Stimulated activated CD8-positive, alpha-beta memory T cell treated with anti-CD3 and anti-CD28 coated beads, Interleukin-4, amount 100 ng/mL, for 4 hours (primary cell): Measurements from ENCODE around the gene ZDHHC24.

Experiments
- DNase-seq, 2 donors: peaks; one replicate each; pipeline ENCODE4 v3.0.0-alpha.2; 2020; ENCODE audit warnings: low read depth in 2 of 2, low spot score in 1 of 2

The ZDHHC24 gene

DNA sequence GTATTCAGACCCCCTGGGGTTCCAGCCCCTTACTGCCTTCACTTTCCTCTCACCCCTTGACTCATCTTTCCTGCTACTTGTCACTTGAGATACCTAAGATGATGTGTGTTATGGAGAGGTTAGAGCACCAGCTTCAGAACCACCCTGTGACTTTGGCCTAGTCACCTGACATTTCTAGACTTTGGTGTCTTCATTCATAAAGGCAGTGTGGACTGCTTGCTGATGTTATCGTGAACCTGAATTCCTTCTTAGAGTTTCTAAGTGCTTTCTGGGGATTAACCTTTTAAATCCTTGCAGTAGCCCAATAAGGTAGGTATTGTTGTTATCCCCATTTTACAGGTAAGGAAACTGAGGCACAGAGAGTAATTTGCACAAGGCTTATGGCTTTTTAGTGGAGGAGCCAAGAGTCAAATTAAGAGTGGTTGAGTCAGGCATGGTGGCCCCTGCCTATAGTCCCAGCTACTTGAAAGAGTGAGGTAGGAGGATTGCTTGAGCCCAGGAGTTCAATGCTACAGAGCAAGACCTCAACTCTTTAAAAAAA lies 40.5 kb downstream of the ZDHHC24 start:
- no peak for DNase-seq

GRCh38 chr11:66498506-66498905 lies 47.3 kb downstream of the ZDHHC24 start:
- DNase-seq: no peak

DNA sequence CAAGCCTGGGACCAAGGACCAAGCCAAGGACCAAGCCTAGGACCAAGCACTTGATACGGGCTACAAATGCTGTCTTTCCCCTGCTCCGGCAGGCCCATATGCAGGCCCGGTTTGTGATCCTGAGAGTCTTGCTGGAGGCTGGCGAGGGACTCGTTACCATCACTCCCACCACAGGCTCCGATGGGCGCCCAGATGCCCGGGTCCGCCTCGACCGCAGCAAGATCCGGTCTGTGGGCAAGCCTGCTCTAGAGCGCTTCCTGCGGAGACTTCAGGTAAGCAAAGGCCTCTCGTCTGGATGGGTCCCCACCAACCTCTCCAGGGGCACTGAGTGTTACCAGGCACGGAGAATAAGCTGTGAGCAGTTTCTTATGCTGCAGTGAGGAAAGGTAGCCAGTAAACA lies 48.6 kb downstream of the ZDHHC24 start:
- no peak for DNase-seq

DNA sequence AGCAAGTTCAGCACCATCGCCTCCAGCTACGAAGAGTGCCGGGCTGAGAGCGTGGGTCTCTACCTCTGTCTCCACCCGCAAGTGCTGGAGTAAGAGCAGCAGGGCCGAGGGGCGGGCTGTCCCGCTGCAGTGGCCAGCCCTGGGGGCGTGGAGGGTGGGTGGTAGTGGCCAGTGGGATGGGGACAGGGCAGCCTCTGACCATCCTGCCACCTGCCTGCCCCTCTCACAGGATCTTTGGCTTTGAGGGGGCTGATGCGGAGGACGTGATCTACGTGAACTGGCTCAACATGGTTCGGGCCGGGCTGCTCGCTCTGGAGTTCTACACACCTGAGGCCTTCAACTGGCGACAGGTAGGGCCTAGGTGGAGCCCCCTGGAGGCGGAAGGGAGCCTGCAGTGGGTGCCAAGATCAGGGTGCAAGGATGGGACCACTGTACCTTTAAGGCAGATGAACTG lies 50.4 kb downstream of the ZDHHC24 start:
- DNase-seq: no peak

DNA sequence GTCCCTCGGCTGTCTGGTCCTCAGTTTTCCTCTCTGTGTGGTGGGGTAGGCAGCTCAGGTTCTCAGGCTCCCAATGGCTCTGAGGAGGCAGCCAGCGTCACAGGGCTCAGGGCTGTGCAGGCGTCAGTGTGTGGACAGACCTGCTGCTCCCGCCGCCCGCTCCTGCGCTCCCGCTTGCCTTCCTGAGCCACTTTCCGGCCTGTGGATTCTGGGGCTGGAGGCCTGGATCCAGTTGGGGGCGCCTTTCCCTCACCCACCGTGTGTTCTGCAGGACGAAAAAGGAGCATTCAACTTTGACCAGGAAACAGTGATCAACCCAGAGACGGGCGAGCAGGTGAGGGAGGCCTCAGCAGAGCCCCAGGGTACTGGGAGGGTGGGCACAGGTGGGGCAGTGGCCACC lies 50.9 kb downstream of the ZDHHC24 start:
- no peak for DNase-seq

- no peak for DNase-seq
Measured at GRCh38 chr11:66494458-66494857, 51.4 kb downstream of the ZDHHC24 start.

DNA sequence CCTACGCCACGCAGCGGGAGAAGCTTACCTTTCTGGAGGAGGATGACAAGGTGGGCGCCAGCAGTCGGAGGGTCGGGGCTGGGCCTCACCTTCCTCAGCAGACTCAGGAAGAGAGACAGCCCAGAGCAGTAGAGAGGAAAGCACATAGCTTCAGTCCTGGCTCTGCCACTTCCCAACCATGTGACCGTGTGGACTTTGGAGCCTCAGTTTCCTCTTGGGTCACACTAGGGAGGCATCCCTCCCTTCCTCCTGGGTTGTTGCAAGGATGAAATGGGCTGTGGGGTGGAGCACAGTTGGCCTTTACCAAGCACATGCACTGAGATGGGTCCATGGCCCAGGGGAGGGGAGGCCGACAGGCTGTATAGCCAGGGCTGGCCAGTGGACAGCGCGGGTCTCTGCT lies 52.7 kb downstream of the ZDHHC24 start:
- no peak for DNase-seq

GRCh38 chr11:66492161-66492865 lies 53.5 kb downstream of the ZDHHC24 start:
- no peak for DNase-seq

- DNase-seq: no peak
Measured at GRCh38 chr11:66491315-66491935, 54.4 kb downstream of the ZDHHC24 start.

DNA sequence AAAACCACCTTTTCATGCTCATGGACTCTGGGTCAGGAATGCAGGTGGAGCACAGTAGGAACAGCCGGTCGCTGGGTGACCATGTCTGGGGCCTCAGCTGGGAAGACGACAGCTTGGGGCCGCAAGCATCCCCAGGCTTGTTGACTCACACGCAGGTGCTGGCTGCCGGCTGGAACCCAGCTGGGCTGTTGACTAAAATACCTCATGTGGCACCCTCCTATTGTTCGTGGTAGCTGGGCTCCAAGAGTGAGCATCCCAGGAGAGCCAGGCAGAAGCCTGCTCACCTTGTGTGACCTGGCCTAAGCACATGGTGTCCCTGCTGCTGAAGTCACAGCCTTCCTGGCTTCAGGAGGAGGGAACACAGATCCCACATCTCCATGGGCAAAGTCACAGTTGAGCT lies 56.2 kb downstream of the ZDHHC24 start:
- DNase-seq: no peak

GRCh38 chr11:66488957-66489356 lies 56.9 kb downstream of the ZDHHC24 start:
- DNase-seq: no peak

- DNase-seq: no peak
Measured at GRCh38 chr11:66484806-66485380, 61.0 kb downstream of the ZDHHC24 start.

- DNase-seq: peak; percentile 84 to 90
Measured at GRCh38 chr11:66480117-66480938, 65.5 kb downstream of the ZDHHC24 start, which contains the start of gene DPP3. TSS of gene DPP3 (plus strand) at chr11:66480434. CDS start at chr11:66482201, 1,767 bp downstream.

GRCh38 chr11:66479394-66480116 lies 66.3 kb downstream of the ZDHHC24 start:
- no peak for DNase-seq

- peak in 1 of 2 donors; percentile 9 for DNase-seq
Measured at GRCh38 chr11:66478729-66479393, 67.0 kb downstream of the ZDHHC24 start.

- DNase-seq: no peak
Measured at GRCh38 chr11:66477263-66478201, 68.3 kb downstream of the ZDHHC24 start.

DNA sequence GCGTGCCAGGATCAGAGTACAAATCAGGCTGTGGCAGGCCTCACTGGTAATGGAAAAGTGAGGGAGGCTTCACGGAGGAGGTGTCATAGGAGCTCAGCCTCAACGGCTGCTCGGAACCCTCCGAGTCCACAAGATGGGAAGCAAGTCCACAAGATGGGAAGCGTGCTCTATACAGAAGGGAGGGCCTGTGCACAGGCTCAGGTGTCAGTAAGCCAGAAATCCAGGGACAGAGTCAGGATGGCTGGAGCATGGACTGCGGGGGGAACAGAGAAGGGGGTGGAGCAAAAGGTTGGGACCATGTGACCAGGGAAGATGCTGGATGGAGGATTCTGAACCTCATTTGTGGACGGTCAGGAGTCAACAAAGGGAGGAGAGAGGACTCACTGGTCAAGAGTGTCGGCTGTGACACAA lies 69.0 kb downstream of the ZDHHC24 start:
- DNase-seq: no peak

DNA sequence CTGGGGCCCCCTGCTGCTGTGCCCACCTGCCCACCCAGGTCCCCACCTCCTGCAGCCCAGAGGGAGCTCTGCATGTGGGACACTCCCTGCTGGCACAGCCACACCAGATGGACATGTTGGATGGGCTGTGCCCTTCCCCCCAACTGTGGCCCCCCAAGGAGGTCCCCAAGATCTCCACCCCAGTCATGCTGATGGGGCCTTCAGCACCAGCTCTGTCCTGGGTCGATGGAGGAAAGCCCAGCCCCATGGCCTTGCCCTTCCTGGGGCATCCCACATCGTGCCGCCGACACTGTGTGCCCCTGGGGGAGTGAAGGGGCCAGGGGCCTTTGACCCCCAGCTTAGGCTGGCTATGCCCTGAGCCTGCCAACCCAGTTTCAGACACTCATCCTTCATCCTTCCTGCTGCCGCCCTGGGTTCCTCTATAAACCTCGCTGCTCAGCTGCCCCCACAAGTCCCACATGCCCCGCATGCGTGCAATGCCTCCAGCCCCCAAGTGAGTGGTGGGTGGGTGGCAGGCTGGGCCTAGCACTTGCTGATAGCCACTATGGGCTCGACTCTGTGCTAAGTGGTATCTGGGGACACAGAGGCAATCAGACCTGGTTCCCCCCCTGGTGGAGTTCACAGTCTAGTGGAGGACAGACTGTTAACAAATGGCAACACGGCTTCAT lies 69.5 kb downstream of the ZDHHC24 start:
- DNase-seq: no peak
